HepG2 (cell line): Measurements from ENCODE around the gene SRXN1. TPM values are rescaled to one million over a fixed set of nuclear protein-coding genes. Genes with fewer than 3 reads are reported as not detected.

Experiments
- ATF7 ChIP-seq, 2 experiments: fragments of 450-650 bp in 1 of 2; sonication (generic) in 1 of 2; formaldehyde crosslinking in 1 of 2; IDR thresholded peaks; 2 replicates each; pipeline versions ENCODE4 v1.4.0 to v1.6.1; 2016 to 2020; ENCODE audit warnings: antibody characterized with exemption in 1 of 2, mild to moderate bottlenecking in 1 of 2, missing genetic modification reagents in 1 of 2
- FOXC1 ChIP-seq: sonication (generic); formaldehyde crosslinking; IDR thresholded peaks from 2 replicates; pipeline ENCODE4 v1.8.0; 2022; ENCODE audit warnings: mild to moderate bottlenecking, missing genetic modification reagents, borderline replicate concordance
- MAX ChIP-seq: IDR thresholded peaks from 2 replicates; pipeline ENCODE4 v1.6.1; 2012; ENCODE audit warnings: inconsistent platforms
- SNAPC2 ChIP-seq: sonication (generic); formaldehyde crosslinking; IDR thresholded peaks from 2 replicates; pipeline ENCODE4 v1.8.1; 2022; ENCODE audit warnings: mild to moderate bottlenecking, missing genetic modification reagents
- ZMYM4 ChIP-seq: sonication (generic); formaldehyde crosslinking; IDR thresholded peaks from 2 replicates; pipeline ENCODE4 v1.8.1; 2023; ENCODE audit warnings: mild to moderate bottlenecking, missing genetic modification reagents
- ZNF343 ChIP-seq: sonication (generic); formaldehyde crosslinking; IDR thresholded peaks from 2 replicates; pipeline ENCODE4 v1.4.0; 2020; ENCODE audit warnings: mild to moderate bottlenecking, missing genetic modification reagents
- ZNF362 ChIP-seq: sonication (generic); formaldehyde crosslinking; IDR thresholded peaks from 2 replicates; pipeline ENCODE4 v1.4.0; 2020; ENCODE audit warnings: missing genetic modification reagents, mild to moderate bottlenecking, borderline replicate concordance
- ZNF407 ChIP-seq: sonication (generic); formaldehyde crosslinking; IDR thresholded peaks from one replicate; pipeline ENCODE4 v1.5.1; 2020; ENCODE audit warnings: mild to moderate bottlenecking, missing genetic modification reagents; ENCODE audit errors: not compliant biosample characterization
- ZNF775 ChIP-seq: sonication (generic); formaldehyde crosslinking; IDR thresholded peaks from 2 replicates; pipeline ENCODE4 v1.4.0; 2020; ENCODE audit warnings: missing genetic modification reagents, mild to moderate bottlenecking, moderate library complexity, borderline replicate concordance
- polyA plus RNA-seq, 8 experiments: library from polyadenylated mRNA; depleted of rRNA in 3 of 8; stranded (reverse) in 7 of 8; unstranded in 1 of 8; fragments of >200 nt; fragmentation: Illumina TruSeq in 4 of 8; extraction: Trizol in 4 of 8; gene quantifications; 2 replicates each; pipeline versions ENCODE4 v1.2.1 to v1.2.3, GENCODE V29; 2011 to 2016; ENCODE audit warnings: low read depth in 4 of 8, missing spikeins in 1 of 8, mixed read lengths in 1 of 8; ENCODE audit not compliant: insufficient read depth in 1 of 8
- total RNA-seq, 5 experiments: library from RNA; depleted of rRNA; stranded (reverse); fragments of >200 nt; fragmentation: Illumina TruSeq; extraction: Trizol; gene quantifications; 2 replicates each; pipeline ENCODE4 v1.2.3, GENCODE V29; 2016; ENCODE audit warnings: low read depth in 1 of 5
- TF ChIP-seq, protein P1 (sequence below), 2 experiments: fragments of 450-650 bp in 1 of 2; sonication (generic) in 1 of 2; formaldehyde crosslinking in 1 of 2; IDR thresholded peaks; 2 replicates each; pipeline versions ENCODE4 v1.6.1 to v1.8.0; 2016 to 2022; ENCODE audit warnings: antibody characterized with exemption in 1 of 2, mild to moderate bottlenecking in 1 of 2, missing genetic modification reagents in 1 of 2

Gene SRXN1
- total and polyA plus RNA-seq, 2 of the 13 experiments (the other 11 are each of a cell fraction or from before 2014, with no cell fraction given), result 29.9 to 87.7 TPM

- TF ChIP-seq ATF7 (IDR thresholded peaks at IDR 0.05), result 0 out of 2 replicates have a peak, but pooled peaks have one; percentile 10
- no peak for TF ChIP-seq ATF7 (CRISPR knock-in tag; IDR thresholded peaks at IDR 0.05)
- TF ChIP-seq ZNF343 (CRISPR knock-in tag), result no peak
- TF ChIP-seq ZNF775, result no peak
- TF ChIP-seq MAX, result no peak
- no peak for TF ChIP-seq FOXC1 (CRISPR knock-in tag)
- peak; percentile 54; the same call in 1 of the 2 replicates for TF ChIP-seq ZMYM4 (CRISPR knock-in tag)
- no peak for TF ChIP-seq ZNF407
- no peak for TF ChIP-seq SNAPC2 (CRISPR knock-in tag)
- TF ChIP-seq, protein P1, sequence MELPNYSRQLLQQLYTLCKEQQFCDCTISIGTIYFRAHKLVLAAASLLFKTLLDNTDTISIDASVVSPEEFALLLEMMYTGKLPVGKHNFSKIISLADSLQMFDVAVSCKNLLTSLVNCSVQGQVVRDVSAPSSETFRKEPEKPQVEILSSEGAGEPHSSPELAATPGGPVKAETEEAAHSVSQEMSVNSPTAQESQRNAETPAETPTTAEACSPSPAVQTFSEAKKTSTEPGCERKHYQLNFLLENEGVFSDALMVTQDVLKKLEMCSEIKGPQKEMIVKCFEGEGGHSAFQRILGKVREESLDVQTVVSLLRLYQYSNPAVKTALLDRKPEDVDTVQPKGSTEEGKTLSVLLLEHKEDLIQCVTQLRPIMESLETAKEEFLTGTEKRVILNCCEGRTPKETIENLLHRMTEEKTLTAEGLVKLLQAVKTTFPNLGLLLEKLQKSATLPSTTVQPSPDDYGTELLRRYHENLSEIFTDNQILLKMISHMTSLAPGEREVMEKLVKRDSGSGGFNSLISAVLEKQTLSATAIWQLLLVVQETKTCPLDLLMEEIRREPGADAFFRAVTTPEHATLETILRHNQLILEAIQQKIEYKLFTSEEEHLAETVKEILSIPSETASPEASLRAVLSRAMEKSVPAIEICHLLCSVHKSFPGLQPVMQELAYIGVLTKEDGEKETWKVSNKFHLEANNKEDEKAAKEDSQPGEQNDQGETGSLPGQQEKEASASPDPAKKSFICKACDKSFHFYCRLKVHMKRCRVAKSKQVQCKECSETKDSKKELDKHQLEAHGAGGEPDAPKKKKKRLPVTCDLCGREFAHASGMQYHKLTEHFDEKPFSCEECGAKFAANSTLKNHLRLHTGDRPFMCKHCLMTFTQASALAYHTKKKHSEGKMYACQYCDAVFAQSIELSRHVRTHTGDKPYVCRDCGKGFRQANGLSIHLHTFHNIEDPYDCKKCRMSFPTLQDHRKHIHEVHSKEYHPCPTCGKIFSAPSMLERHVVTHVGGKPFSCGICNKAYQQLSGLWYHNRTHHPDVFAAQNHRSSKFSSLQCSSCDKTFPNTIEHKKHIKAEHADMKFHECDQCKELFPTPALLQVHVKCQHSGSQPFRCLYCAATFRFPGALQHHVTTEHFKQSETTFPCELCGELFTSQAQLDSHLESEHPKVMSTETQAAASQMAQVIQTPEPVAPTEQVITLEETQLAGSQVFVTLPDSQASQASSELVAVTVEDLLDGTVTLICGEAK (IDR thresholded peaks at IDR 0.05), result no peak
- TF ChIP-seq, protein P1 (CRISPR knock-in tag; IDR thresholded peaks at IDR 0.05), result no peak
- peak; percentile 15; the same call in 1 of the 2 replicates for TF ChIP-seq ZNF362 (CRISPR knock-in tag)
Measured at GRCh38 chr20:641516-641875, 11.5 kb downstream of the SRXN1 start (continued).
